RWPE1 (cell line): ENCODE results near the gene TNK2.
A peak's percentile ranks its signal among the peaks of the same experiment; 100 is the strongest.

ENCODE experiments used
- CTCF ChIA-PET: fragments of 350-600 bp; sonication (Branson Sonifier 250); formaldehyde crosslinking; extraction: SDS; loops from one replicate; lab custom pipeline; 2021; lab: Yijun Ruan, JAX
- POLR2A ChIA-PET: fragments of 400-600 bp; formaldehyde crosslinking; extraction: SDS; loops from one replicate; lab custom pipeline; 2020; ENCODE audit warnings: antibody characterized with exemption; ENCODE audit not compliant: low non-redundant PET; lab: Yijun Ruan, JAX
- DNase-seq: peaks from one replicate; pipeline ENCODE4 v3.0.0; 2012; ENCODE audit warnings: low spot score
- H3K27ac ChIP-seq: fragments of 450-650 bp; 2 replicates; pipeline ENCODE4 v1.5.1; 2017
- CTCF ChIP-seq: fragments of 450-650 bp; conservative IDR thresholded peaks from 2 replicates; pipeline ENCODE4 v1.5.1; 2017; ENCODE audit warnings: low read depth, mild to moderate bottlenecking

Gene TNK2

GRCh38 chr3:195839260-195840010 is 68.9 kb downstream of the TNK2 start:
- ChIA-PET CTCF (interaction anchor here (1.4 kb wide), 1 partner anchor 10 kb away, joined by 6 read pairs; no protein-coding TSS in a partner anchor), POLR2A (no interaction called here)
- no peak for DNase-seq
- no peak for TF ChIP-seq CTCF
- H3K27ac ChIP-seq, result no peak overlapping the region

- DNase-seq, result no peak
- H3K27ac ChIP-seq, result no peak overlapping the region
- ChIA-PET POLR2A (no interaction called here), CTCF (interaction anchor here (0.6 to 1.2 kb wide), 2 partner anchors 10 to 11 kb away, joined by 3 read pairs; no protein-coding TSS in a partner anchor)
- TF ChIP-seq CTCF, result no peak
These were observed 69.6 kb downstream of the TNK2 start for GRCh38 chr3:195838714-195839113.

GRCh38 chr3:195836476-195837135 is 71.7 kb downstream of the TNK2 start:
- ChIA-PET POLR2A (no interaction called here), CTCF (interaction anchor here (0.7 to 1.2 kb wide), 2 partner anchors 14 to 86 kb away, joined by 3 to 10 read pairs; no protein-coding TSS in a partner anchor)
- H3K27ac ChIP-seq, result no peak overlapping the region
- DNase-seq, result no peak
- TF ChIP-seq CTCF, result no peak

DNA sequence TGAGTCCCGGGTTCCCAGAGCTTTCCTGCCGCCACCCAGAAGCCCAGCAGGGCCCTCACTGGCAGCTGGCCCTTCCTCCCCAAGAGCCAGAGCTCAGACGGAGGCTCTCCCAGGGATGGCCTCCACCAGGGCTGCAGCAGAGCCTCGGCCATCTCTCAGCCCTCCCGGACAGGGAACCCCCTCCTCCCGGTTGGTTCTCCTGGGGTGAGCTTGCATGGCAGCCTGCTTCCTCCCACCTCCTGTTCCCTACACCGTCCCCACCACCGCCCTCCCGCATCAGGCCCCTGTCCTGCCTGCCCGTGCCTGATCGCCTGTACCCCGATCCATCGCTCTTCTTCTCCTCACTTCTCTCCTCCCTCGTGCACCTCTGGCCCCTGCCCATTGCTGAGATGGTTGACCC is 72.6 kb downstream of the TNK2 start:
- TF ChIP-seq CTCF, result no peak
- DNase-seq, result no peak
- POLR2A ChIA-PET, result no interaction called here
- CTCF ChIA-PET, result interaction anchor here (0.7 to 1.2 kb wide), 2 partner anchors 15 to 87 kb away, joined by 3 to 10 read pairs; no protein-coding TSS in a partner anchor
- no peak overlapping the region for H3K27ac ChIP-seq

GRCh38 chr3:195834675-195835583 is 73.4 kb downstream of the TNK2 start:
- no peak overlapping the region for H3K27ac ChIP-seq
- CTCF ChIA-PET, result no interaction called here
- POLR2A ChIA-PET, result no interaction called here
- DNase-seq, result no peak
- TF ChIP-seq CTCF, result no peak

DNA sequence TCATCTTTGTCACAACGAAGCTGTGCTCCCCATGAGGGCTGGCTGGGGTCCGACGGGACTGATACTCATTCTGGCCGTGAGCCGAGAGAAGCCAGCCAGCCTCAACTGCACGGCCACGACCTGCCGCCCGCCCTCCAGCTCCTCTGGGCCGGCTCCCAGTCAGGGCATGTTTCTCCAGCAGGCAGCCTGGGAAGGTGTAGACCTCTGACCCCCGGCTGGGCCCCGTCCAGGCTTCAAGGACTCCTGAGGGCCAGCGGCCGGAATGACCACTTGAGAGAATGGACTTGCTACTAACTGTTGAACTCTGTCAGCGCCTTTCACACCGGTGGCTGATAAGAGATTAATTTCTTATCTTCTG is 78.5 kb downstream of the TNK2 start:
- POLR2A ChIA-PET, result no interaction called here
- DNase-seq, result no peak
- H3K27ac ChIP-seq, result peak overlapping the region; percentile 9; the same call in 1 of the 2 replicates
- no peak for TF ChIP-seq CTCF
- CTCF ChIA-PET, result no interaction called here
